T-cell (primary cell): Measurements from ENCODE around the gene TMPRSS6. TPM values are rescaled to one million over a fixed set of nuclear protein-coding genes. Genes with fewer than 3 reads are reported as not detected.

Experiments
- ATAC-seq, 4 experiments: fragments of 200-7000 bp in 3 of 4; fragments of 150-1000 bp in 1 of 4; cut with Tn5 transposase; replicated peaks in 1 of 4; 1 replicate in 3 of 4; 2 replicates in 1 of 4; pipeline ENCODE4 v1.10.0; 2021; ENCODE audit warnings: moderate library complexity in 3 of 4, mild to moderate bottlenecking in 2 of 4, moderate number of reproducible peaks in 1 of 4
- CTCF ChIA-PET, 2 donors: fragments of 300-600 bp; sonication (Branson Sonifier 250); formaldehyde crosslinking; loops; one replicate each; lab custom pipeline; 2022; ENCODE audit warnings: antibody characterized with exemption in 2 of 2; lab: Charles Lee
- POLR2A ChIA-PET, 2 donors: fragments of 300-600 bp; sonication (Branson Sonifier 250); formaldehyde crosslinking; loops; one replicate each; lab custom pipeline; 2022; ENCODE audit warnings: antibody characterized with exemption in 2 of 2; lab: Charles Lee
- DNase-seq, 35 experiments: peaks; one replicate each; pipeline versions ENCODE4 v3.0.0 to v3.0.0-alpha.2; 2013 to 2023
- H3K27ac ChIP-seq: one replicate; pipeline ENCODE4 v1.5.1; 2013; ENCODE audit warnings: low read length
- H3K27me3 ChIP-seq, 2 experiments: replicated peaks in 1 of 2; 1 replicate in 1 of 2; 2 replicates in 1 of 2; pipeline versions ENCODE4 v1.6.1 to v1.7.0; 2013; ENCODE audit warnings: low read length in 1 of 2, mixed read lengths in 1 of 2; ENCODE audit not compliant: control insufficient read depth in 2 of 2, insufficient read depth in 2 of 2; ENCODE audit errors: extremely low read depth in 1 of 2
- H3K36me3 ChIP-seq, 2 donors: 1 replicate in 1 of 2; 2 replicates in 1 of 2; pipeline versions ENCODE4 v1.6.1 to v1.7.0; 2013; ENCODE audit warnings: low read length in 1 of 2; ENCODE audit not compliant: control insufficient read depth in 2 of 2, insufficient read depth in 1 of 2; ENCODE audit errors: extremely low read depth in 1 of 2
- H3K4me1 ChIP-seq, 2 experiments: 1 replicate in 1 of 2; 2 replicates in 1 of 2; pipeline versions ENCODE4 v1.6.1 to v1.7.0; 2013; ENCODE audit warnings: low read length in 2 of 2, mixed read lengths in 1 of 2; ENCODE audit not compliant: insufficient read depth in 2 of 2, control insufficient read depth in 1 of 2; ENCODE audit errors: extremely low read depth in 1 of 2
- H3K4me3 ChIP-seq, 2 donors: 1 replicate in 1 of 2; 2 replicates in 1 of 2; pipeline versions ENCODE4 v1.5.1 to v1.7.0; 2013; ENCODE audit warnings: mild to moderate bottlenecking in 2 of 2, low read length in 1 of 2, moderate library complexity in 1 of 2; ENCODE audit not compliant: control insufficient read depth in 1 of 2; ENCODE audit errors: extremely low read depth in 1 of 2
- H3K9me3 ChIP-seq: 2 replicates; pipeline ENCODE4 v1.7.0; 2013
- H3K27ac Mint-ChIP-seq, 2 donors: one replicate each; pipeline ENCODE4 v1.8.0; 2020 to 2021; ENCODE audit warnings: mild to moderate bottlenecking in 2 of 2, mixed read lengths in 2 of 2
- H3K27me3 Mint-ChIP-seq, 2 donors: one replicate each; pipeline ENCODE4 v1.8.0; 2021 to 2022; ENCODE audit warnings: mixed read lengths in 2 of 2
- H3K36me3 Mint-ChIP-seq: one replicate; pipeline ENCODE4 v1.8.0; 2021; ENCODE audit warnings: mixed read lengths
- H3K4me1 Mint-ChIP-seq, 3 donors: one replicate each; pipeline ENCODE4 v1.8.0; 2020 to 2022; ENCODE audit warnings: mixed read lengths in 3 of 3, mild to moderate bottlenecking in 1 of 3
- H3K4me3 Mint-ChIP-seq, 3 donors: one replicate each; pipeline ENCODE4 v1.8.0; 2020 to 2022; ENCODE audit warnings: mild to moderate bottlenecking in 3 of 3, mixed read lengths in 3 of 3, moderate library complexity in 3 of 3
- H3K9me3 Mint-ChIP-seq, 3 donors: one replicate each; pipeline ENCODE4 v1.8.0; 2020 to 2022; ENCODE audit warnings: mixed read lengths in 3 of 3
- WGBS: methylation state at CpG from one replicate; pipeline ENCODE4 v1.1.5; 2013; ENCODE audit warnings: missing lambda C conversion rate; ENCODE audit not compliant: insufficient coverage; 5-methylcytosine and 5-hydroxymethylcytosine counted together
- total RNA-seq, 35 experiments: library from RNA in 6 of 35; stranded (reverse) in 6 of 35; fragments of 120-200 nt in 1 of 35; gene quantifications; one replicate each; pipeline versions ENCODE4 v1.2.1 to v1.2.4 and lab custom pipeline; 2013 to 2026

TMPRSS6 gene
- 1 to 10 TPM in 3 of 5 donors, under 1 TPM in 2; 0.40 to 1.3 (median 1.1) TPM for total RNA-seq
- 0.44 TPM for total RNA-seq (2013)
- total RNA-seq (lab: John Stamatoyannopoulos, UW): 0.17 to 3.9 (median 0.54) reads per million in 29 experiments

DNA sequence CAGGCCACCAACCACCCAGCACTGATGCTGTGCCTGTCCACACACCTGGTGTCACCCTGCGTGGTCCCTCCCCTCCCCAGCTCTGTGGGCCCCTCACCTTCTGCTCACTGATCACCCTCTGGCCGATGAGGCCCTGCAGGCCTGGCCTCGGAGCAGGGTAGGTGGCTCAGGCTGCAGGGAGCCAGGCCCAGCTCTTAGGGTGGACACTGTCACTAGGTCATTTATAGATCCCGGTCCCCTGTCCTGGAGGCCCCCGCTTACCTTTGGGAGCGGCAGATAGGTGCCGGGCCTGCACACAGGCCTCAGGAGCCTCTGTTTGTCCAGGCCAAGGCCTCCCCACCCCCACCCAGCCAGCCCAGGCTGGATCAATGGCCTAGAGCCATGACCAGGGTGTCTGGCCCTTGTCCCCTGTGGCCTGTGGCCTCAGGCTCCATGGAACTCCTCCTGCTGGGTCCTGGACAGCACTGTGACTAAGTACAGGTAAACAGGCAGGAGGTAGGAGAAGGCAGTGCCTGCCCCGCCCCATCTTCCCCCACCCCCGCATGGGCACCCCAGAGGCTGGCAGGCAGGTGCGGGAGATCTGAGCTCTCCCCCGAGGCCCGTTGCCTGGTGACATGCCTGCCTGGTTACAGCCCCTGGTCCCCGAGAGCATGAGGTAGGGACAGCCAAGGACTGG, at the start of gene TMPRSS6:
Gene TMPRSS6, minus strand, starts transcription at position 472 of the 676 bp plus-strand sequence. CDS start 6,296 bp downstream, outside the sequence.
- no peak within 1 kb of the TSS for H3K4me3 Mint-ChIP-seq

DNA sequence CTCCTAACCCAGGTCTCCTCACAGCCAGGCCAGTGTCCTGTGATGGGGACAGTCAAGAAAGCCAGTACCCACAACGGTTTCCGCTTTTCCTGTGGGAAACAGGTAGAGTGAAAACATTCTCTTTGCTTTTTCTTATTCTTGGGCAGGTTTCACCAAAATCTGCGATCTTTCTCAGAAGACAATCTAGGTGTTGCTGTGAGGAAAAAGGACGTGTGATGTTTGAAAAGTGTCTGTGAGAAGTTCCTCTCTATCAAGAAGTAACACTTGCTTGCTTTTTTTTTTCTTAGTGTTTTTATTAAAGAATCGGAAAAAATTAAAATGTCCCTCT, 49.4 kb upstream of the TMPRSS6 start:
- Mint-ChIP-seq H3K9me3 (no peaks in the 10 kb centered on the region), H3K27ac (peak overlapping the region; percentile 75 to 83), H3K27me3 (no peaks in the 10 kb centered on the region), H3K4me3 (peak overlapping the region in 1 of 3 donors; percentile 49), H3K4me1 (peaks cover 40 to 66% (median 40%) of the 10 kb centered on the region in 3 donors), H3K36me3 (no peaks in the 10 kb centered on the region)
- peaks cover 0 to 3% of the 10 kb centered on the region in 2 experiments for H3K27me3 ChIP-seq
- peaks cover 7 to 67% of the 10 kb centered on the region in 2 experiments for H3K4me1 ChIP-seq
- peak overlapping the region; percentile 20 for H3K27ac ChIP-seq
- no peaks in the 10 kb centered on the region for H3K36me3 ChIP-seq
- ChIA-PET CTCF (no interaction called here), POLR2A (no interaction called here)
- H3K4me3 ChIP-seq: no peak overlapping the region
- WGBS: 82% methylated on average over 3 of the region's 5 CpGs
- ATAC-seq: no peak
- DNase-seq: no peak
- no peaks in the 10 kb centered on the region for H3K9me3 ChIP-seq

More for the DNA sequence above, at the start of gene TMPRSS6:
- ATAC-seq (no peak), DNase-seq (no peak)
- H3K4me1 ChIP-seq: peaks cover 0 to 6% of the 10 kb centered on the region in 2 experiments
- no peaks in the 10 kb centered on the region for H3K9me3 ChIP-seq
- H3K36me3 Mint-ChIP-seq: peaks cover 4% of the 10 kb centered on the region
- 88% methylated on average over 9 of the region's 13 CpGs for WGBS
- H3K4me3 ChIP-seq: no peak within 1 kb of the TSS
- H3K27me3 ChIP-seq: peaks cover 0 to 13% of the 10 kb centered on the region in 2 experiments
- H3K4me1 Mint-ChIP-seq: no peaks in the 10 kb centered on the region
- CTCF ChIA-PET: no interaction called here
- H3K27me3 Mint-ChIP-seq: no peaks in the 10 kb centered on the region
- no peaks in the 10 kb centered on the region for H3K36me3 ChIP-seq
- H3K27ac ChIP-seq: no peak within 1 kb of the TSS
- no peak within 1 kb of the TSS for H3K27ac Mint-ChIP-seq
- no peaks in the 10 kb centered on the region for H3K9me3 Mint-ChIP-seq
- POLR2A ChIA-PET: interaction anchor here in 1 of 2 donors (0.6 kb wide), 1 partner anchor 13 kb away, joined by 6 read pairs; no protein-coding TSS in a partner anchor

DNA sequence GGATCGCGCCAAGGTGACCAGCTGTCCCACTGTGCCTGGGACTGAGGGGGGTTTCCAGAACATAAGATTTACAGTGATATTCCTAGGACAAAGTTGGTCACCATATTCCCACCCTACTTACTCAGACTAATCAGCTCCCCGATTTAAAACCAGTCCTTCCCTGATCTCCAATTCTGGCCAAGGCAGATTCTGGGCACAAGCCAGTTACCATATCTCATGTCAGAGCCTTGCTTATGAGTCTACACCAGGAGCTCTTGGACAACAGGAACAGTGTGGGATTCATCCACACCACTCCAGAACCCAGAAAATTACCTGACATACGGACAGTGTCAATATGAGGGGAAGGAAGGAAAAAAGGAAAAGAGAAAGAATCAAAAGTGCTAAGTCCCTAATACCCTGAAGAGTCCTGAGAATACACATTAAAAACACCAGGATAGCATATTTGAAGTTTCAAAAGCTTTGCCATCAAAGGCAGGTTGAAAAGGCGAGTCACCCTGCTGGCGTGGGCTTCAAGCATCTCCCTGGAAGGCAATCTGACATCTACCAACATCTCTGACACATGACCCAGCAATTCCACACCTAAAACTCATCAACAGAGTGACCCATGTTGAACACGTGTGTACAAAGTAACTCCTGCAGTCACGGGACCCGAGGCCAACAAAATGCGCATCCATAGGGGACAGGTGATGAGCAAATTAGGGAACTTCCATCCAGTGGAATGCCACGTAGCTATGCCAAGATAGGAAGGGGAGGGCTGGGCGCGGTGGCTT, 48.2 kb upstream of the TMPRSS6 start:
- Mint-ChIP-seq H3K27me3 (no peaks in the 10 kb centered on the region), H3K27ac (peak overlapping the region; percentile 33 to 41), H3K4me1 (peaks cover 27 to 57% (median 31%) of the 10 kb centered on the region in 3 donors), H3K36me3 (no peaks in the 10 kb centered on the region), H3K4me3 (no peak overlapping the region), H3K9me3 (no peaks in the 10 kb centered on the region)
- ChIA-PET POLR2A (no interaction called here), CTCF (no interaction called here)
- no peak overlapping the region for H3K4me3 ChIP-seq
- H3K9me3 ChIP-seq: no peaks in the 10 kb centered on the region
- DNase-seq: no peak
- H3K27me3 ChIP-seq: peaks cover 0 to 3% of the 10 kb centered on the region in 2 experiments
- H3K36me3 ChIP-seq: no peaks in the 10 kb centered on the region
- H3K27ac ChIP-seq: peak overlapping the region; percentile 10
- 87% methylated on average over 9 of the region's 13 CpGs for WGBS
- peaks cover 5 to 55% of the 10 kb centered on the region in 2 experiments for H3K4me1 ChIP-seq
- ATAC-seq: no peak

DNA sequence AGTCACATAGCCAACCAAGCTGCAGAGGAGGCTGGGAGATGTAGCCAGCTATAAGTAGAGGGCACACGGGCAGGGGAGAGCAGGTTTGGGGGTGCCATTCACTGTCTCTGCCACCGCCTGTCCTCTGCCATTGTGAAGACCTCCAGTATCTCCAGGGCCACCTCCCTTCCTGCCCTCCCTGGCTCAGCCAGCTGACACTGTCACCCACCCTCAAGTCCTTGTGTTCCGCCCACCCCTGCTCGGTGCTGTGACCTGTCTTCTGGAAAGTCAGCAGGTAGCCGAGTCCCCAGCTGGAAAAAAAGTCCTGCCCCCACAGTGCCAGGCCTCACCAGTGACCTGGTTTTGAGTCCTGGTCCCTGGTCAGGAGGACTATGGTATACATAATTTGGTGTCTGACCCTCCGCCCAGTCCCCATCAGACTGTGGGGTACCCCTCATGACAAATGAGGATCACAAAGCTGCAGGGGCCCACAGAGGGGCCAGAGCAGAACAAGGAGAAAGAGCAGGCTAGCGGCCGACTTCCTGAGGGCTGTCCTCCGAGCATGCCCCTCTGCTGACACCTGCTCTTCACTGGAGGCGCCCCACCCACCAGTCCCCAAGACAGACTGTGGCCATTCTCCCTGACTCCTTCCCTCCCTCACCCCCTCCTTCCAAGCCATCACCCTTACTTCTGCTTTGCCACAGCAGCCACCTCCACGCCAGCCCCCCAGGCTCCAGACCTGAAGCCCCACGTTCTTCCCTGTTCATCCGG, 47.3 kb upstream of the TMPRSS6 start:
- CTCF ChIA-PET: no interaction called here
- ATAC-seq: no peak
- Histone ChIP-seq H3K4me3 (no peak overlapping the region), H3K36me3 (no peaks in the 10 kb centered on the region), H3K9me3 (no peaks in the 10 kb centered on the region), H3K27ac (no peak overlapping the region), H3K27me3 (peaks cover 0 to 3% of the 10 kb centered on the region in 2 experiments), H3K4me1 (peaks cover 0 to 46% of the 10 kb centered on the region in 2 experiments)
- POLR2A ChIA-PET: no interaction called here
- no peak for DNase-seq
- H3K27me3 Mint-ChIP-seq: no peaks in the 10 kb centered on the region
- H3K4me1 Mint-ChIP-seq: peaks cover 19 to 49% (median 23%) of the 10 kb centered on the region in 3 donors
- H3K4me3 Mint-ChIP-seq: no peak overlapping the region
- H3K9me3 Mint-ChIP-seq: no peaks in the 10 kb centered on the region
- WGBS: 94% methylated on average over 10 of the region's 13 CpGs
- H3K27ac Mint-ChIP-seq: peak overlapping the region; percentile 33 to 41
- H3K36me3 Mint-ChIP-seq: no peaks in the 10 kb centered on the region

DNA sequence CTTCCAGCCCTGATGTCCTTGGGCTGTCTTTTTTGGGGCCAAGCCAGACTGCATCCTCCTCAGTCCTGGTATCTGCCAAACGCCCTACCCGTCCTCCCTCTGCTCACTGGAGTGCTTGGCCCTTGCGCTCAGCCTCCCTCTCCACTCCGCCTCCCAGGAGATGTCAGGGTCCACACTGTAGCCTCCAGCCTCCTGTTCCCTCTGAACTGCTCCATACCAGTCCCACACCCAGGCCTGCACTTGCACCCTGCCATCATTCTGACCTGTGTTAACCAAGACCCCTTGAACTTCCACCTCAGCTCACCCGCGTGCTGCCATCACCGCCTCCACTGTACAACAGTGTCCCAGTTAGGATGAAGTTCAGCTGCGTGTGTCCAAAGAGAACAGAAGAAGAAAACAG, 46.5 kb upstream of the TMPRSS6 start:
- Histone ChIP-seq H3K27me3 (peaks cover 0 to 3% of the 10 kb centered on the region in 2 experiments), H3K4me3 (no peak overlapping the region), H3K27ac (no peak overlapping the region), H3K9me3 (no peaks in the 10 kb centered on the region), H3K4me1 (peaks cover 0 to 37% of the 10 kb centered on the region in 2 experiments), H3K36me3 (no peaks in the 10 kb centered on the region)
- peak overlapping the region in 1 of 2 donors; percentile 14 for H3K27ac Mint-ChIP-seq
- ATAC-seq (no peak), DNase-seq (no peak)
- CTCF ChIA-PET: no interaction called here
- WGBS: 97% methylated on average over 4 of the region's 8 CpGs
- no peaks in the 10 kb centered on the region for H3K9me3 Mint-ChIP-seq
- no peak overlapping the region for H3K4me3 Mint-ChIP-seq
- H3K27me3 Mint-ChIP-seq: no peaks in the 10 kb centered on the region
- no peaks in the 10 kb centered on the region for H3K36me3 Mint-ChIP-seq
- POLR2A ChIA-PET: no interaction called here
- H3K4me1 Mint-ChIP-seq: peaks cover 23 to 51% (median 29%) of the 10 kb centered on the region in 3 donors
